ENCODE data around the gene C11orf86. TPM values are rescaled to one million over a fixed set of nuclear protein-coding genes. Genes with fewer than 3 reads are reported as not detected.
"Not testable (repeated sequence)": the region's sequence is repeated elsewhere in the genome, so short reads cannot be mapped to it uniquely, and the experiment has no call there.

Gene C11orf86
- total RNA-seq, 2 donors from 2014 or later = not detected

DNA sequence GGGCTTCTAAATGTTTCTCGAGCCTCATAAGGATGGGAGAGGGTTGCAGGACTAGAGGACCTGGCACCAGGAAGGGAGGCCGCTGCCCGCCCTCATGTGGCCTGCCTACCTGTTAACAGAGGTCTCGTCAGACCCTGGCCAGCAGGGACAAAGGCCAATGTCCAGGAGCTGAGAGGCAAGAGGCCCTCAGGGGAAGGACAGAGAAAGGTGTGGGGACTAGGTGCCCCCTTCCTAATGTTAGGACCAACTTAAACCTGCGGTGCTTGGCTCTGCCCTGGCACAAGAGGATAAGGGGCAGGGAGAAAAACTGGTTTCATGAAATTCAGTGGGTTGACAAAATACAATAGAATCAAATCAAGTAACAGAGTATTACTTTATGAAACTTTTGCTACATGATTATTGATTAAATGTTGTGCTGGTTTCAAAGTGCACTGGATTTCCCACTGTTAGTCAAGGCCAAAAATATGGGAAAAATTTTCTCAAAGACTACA, 27.9 kb downstream of the C11orf86 start:
- Histone ChIP-seq H3K27ac (no peak overlapping the region), H3K27me3 (replicated peaks; ENCODE audit: insufficient read depth) (no peaks in the 10 kb centered on the region), H3K36me3 (no peaks in the 10 kb centered on the region), H3K4me1 (replicated peaks) (no peaks in the 10 kb centered on the region), H3K9me3 (no peaks in the 10 kb centered on the region), H3K4me3 (no peak overlapping the region)
- no peak for TF ChIP-seq POLR2A (IDR thresholded peaks at IDR 0.05)
- no peak for TF ChIP-seq POLR2AphosphoS5 (IDR thresholded peaks at IDR 0.05)
- TF ChIP-seq, protein P1, sequence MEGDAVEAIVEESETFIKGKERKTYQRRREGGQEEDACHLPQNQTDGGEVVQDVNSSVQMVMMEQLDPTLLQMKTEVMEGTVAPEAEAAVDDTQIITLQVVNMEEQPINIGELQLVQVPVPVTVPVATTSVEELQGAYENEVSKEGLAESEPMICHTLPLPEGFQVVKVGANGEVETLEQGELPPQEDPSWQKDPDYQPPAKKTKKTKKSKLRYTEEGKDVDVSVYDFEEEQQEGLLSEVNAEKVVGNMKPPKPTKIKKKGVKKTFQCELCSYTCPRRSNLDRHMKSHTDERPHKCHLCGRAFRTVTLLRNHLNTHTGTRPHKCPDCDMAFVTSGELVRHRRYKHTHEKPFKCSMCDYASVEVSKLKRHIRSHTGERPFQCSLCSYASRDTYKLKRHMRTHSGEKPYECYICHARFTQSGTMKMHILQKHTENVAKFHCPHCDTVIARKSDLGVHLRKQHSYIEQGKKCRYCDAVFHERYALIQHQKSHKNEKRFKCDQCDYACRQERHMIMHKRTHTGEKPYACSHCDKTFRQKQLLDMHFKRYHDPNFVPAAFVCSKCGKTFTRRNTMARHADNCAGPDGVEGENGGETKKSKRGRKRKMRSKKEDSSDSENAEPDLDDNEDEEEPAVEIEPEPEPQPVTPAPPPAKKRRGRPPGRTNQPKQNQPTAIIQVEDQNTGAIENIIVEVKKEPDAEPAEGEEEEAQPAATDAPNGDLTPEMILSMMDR (IDR thresholded peaks at IDR 0.05) = no peak
- intact Hi-C loops (cut with DNase I) = no loop called here
- 81% methylated on average over 5 of the region's 5 CpGs for WGBS
- no peak for DNase-seq (ENCODE audit: low spot score)

DNA sequence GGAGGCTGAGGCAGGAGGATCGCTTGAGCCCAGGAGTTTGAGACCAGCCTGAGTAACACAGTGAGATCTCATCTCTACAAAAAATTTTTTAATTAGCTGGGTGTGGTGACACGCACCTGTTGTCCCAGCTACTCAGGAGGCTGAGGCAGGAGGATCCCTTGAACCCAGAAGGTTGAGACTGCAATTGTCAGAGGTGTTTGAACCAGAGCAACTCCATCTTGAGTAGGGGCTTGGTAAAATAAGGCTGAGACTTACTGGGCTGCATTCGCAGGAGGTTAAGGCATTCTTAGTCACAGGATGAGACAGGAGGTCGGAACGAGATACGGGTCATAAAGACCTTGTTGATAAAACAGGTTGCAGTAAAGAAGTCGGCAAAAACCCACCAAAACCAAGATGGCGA, 30.1 kb downstream of the C11orf86 start:
- H3K4me1 ChIP-seq (replicated peaks); H3K4me3 ChIP-seq; H3K27ac ChIP-seq; H3K36me3 ChIP-seq; intact Hi-C loops (cut with DNase I); H3K9me3 ChIP-seq; DNase-seq (ENCODE audit: low spot score); H3K27me3 ChIP-seq (replicated peaks; ENCODE audit: insufficient read depth): not testable (repeated sequence)
- WGBS = 94% methylated on average over 8 of the region's 8 CpGs

DNA sequence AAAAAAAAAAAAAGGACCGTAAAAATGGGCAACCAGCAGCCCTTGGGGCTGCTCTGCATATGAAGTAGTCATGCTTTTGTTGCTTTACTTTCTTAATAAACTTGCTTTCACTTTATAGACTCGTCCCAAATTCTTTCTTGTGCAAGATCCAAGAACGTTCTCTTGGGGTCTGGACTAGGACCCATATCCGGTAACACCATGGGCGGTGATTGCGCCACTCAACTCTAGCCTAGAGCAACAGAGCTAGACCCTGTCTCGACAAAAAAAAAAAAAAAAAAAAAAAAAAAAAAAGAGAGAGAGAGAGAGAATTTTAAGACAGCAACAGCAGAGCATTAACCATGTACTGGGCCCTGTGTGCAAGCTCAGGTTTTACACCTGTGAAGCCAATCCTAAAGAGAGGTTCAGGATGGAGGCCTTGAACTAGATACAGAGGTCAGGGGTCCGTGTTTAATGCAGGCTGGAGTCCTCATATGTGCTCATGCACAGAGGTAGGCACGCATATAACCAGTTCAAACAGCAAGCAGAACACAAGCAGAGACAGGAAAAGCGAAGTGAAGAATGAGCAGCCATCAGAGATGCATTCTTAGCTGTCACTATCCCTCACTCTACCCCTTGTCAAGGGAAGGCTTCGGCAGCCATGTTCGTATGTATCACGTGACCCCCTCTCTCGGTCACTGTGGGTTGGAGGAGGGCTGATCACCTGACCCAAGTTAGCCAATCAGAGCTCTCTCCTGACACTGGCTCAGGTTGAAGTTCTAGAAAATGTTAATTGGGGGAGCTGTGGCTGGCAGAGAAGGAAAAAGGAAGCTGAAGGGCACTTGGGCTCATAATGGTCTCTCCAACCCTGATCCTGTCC, 31.2 kb downstream of the C11orf86 start:
- WGBS = 77% methylated on average over 14 of the region's 14 CpGs
- intact Hi-C loops (cut with DNase I) = no loop called here
- H3K27me3 ChIP-seq (replicated peaks; ENCODE audit: insufficient read depth) = no peaks in the 10 kb centered on the region
- H3K36me3 ChIP-seq = no peaks in the 10 kb centered on the region
- no peak overlapping the region for H3K27ac ChIP-seq
- no peak for DNase-seq (ENCODE audit: low spot score)
- no peaks in the 10 kb centered on the region for H3K9me3 ChIP-seq
- TF ChIP-seq POLR2A (IDR thresholded peaks at IDR 0.05) (no peak), POLR2AphosphoS5 (IDR thresholded peaks at IDR 0.05) (no peak)
- TF ChIP-seq, protein P1 (IDR thresholded peaks at IDR 0.05) = no peak
- H3K4me1 ChIP-seq (replicated peaks) = no peaks in the 10 kb centered on the region
- H3K4me3 ChIP-seq = no peak overlapping the region

DNA sequence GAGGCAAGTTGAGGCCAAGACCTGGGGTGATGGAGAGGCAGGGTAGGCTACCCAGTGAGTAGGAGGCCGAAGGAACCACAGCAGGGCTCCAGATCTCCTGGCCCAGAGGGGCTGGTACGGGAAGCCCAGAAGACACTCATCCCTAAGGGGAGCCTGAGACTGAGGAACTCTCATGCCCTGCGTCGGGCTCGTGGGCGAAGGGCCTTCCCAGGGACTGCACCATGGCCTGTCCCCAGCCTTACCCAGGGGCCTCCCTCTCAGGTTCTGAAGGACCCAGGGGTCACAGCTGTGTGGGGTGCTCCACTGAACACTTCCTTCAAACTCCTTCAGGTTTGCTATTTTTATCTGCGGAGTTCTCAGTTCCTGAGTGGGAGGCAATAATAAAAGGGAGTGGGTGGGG, 32.0 kb downstream of the C11orf86 start:
- no peak overlapping the region for H3K4me3 ChIP-seq
- TF ChIP-seq, protein P1 (IDR thresholded peaks at IDR 0.05) = no peak
- no peak for TF ChIP-seq POLR2AphosphoS5 (IDR thresholded peaks at IDR 0.05)
- TF ChIP-seq POLR2A (IDR thresholded peaks at IDR 0.05) = no peak
- DNase-seq (ENCODE audit: low spot score) = no peak
- WGBS = 88% methylated on average over 7 of the region's 7 CpGs
- H3K27me3 ChIP-seq (replicated peaks; ENCODE audit: insufficient read depth) = no peaks in the 10 kb centered on the region
- H3K4me1 ChIP-seq (replicated peaks) = no peaks in the 10 kb centered on the region
- H3K9me3 ChIP-seq = no peaks in the 10 kb centered on the region
- intact Hi-C loops (cut with DNase I) = no loop called here
- no peak overlapping the region for H3K27ac ChIP-seq
- H3K36me3 ChIP-seq = no peaks in the 10 kb centered on the region

DNA sequence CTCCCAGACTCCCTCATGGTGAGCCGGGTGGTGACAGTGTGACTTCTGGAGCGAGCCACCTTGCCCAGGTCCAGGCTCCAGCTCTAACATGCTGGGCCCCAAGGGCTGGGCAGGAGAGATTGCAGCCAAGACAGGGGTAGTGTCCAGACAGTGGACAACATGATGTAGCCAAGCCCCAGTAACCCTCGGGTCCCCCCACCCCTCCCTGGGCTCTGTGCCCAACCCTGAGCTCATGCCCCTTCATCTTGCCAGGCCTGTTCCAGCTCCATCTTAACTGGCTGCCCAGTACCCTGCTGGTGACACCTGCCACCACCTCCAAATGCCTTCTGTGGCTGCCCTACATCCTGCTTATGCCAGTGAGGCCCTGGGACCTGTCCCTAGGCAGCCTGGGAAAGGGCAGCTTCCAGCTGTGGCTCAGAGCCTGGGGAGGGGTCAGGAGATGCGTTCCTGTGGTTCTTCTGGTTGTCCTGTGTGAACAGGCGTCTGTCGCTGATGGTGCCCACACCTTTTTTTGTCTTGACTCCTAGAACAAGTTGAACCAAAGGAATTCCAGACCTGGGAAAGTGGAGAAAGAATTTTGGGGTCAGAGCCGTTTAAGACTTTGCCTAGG, 35.3 kb downstream of the C11orf86 start:
- TF ChIP-seq POLR2AphosphoS5 (IDR thresholded peaks at IDR 0.05) (no peak), POLR2A (IDR thresholded peaks at IDR 0.05) (no peak)
- TF ChIP-seq, protein P1 (IDR thresholded peaks at IDR 0.05) = no peak
- H3K27me3 ChIP-seq (replicated peaks; ENCODE audit: insufficient read depth) = no peaks in the 10 kb centered on the region
- no peak overlapping the region for H3K4me3 ChIP-seq
- no peaks in the 10 kb centered on the region for H3K36me3 ChIP-seq
- intact Hi-C loops (cut with DNase I) = no loop called here
- no peak for DNase-seq (ENCODE audit: low spot score)
- no peaks in the 10 kb centered on the region for H3K4me1 ChIP-seq (replicated peaks)
- no peak overlapping the region for H3K27ac ChIP-seq
- WGBS = 69% methylated on average over 7 of the region's 7 CpGs
- no peaks in the 10 kb centered on the region for H3K9me3 ChIP-seq
